HG02678 (cell line): Measurements from ENCODE around the gene AGXT.

Experiments used
- ATAC-seq: cut with Tn5 transposase; IDR thresholded peaks from one replicate; pipeline ENCODE4 v1.9.1; 2021; ENCODE audit warnings: mild to moderate bottlenecking, moderate library complexity; ENCODE audit not compliant: unreplicated experiment

AGXT gene

GRCh38 chr2:240868286-240869108, at the start of gene AGXT:
Gene AGXT (plus strand): TSS chr2:240868824. CDS start chr2:240868866, 42 bp downstream.
- no peak for ATAC-seq

GRCh38 chr2:240819126-240819857, 49.3 kb upstream of the AGXT start:
- ATAC-seq = no peak

GRCh38 chr2:240819858-240820606, 48.6 kb upstream of the AGXT start, which contains the start of gene KIF1A:
Gene KIF1A (minus strand): TSS chr2:240820219. CDS start chr2:240797752, 22,467 bp downstream.
- no peak for ATAC-seq

- no peak for ATAC-seq
Measured at GRCh38 chr2:240820607-240821428, 47.8 kb upstream of the AGXT start.

- no peak for ATAC-seq
Measured at GRCh38 chr2:240821429-240821778, 47.2 kb upstream of the AGXT start.

- ATAC-seq = no peak
Measured at GRCh38 chr2:240822280-240822847, 46.3 kb upstream of the AGXT start.

- ATAC-seq = no peak
Measured at GRCh38 chr2:240823449-240824336, 44.9 kb upstream of the AGXT start.

GRCh38 chr2:240825476-240825875, 43.1 kb upstream of the AGXT start:
- no peak for ATAC-seq

- ATAC-seq = no peak
Measured at GRCh38 chr2:240831594-240832204, 36.9 kb upstream of the AGXT start.

- no peak for ATAC-seq
Measured at GRCh38 chr2:240832205-240832727, 36.4 kb upstream of the AGXT start.

- ATAC-seq = no peak
Measured at GRCh38 chr2:240832921-240833494, 35.6 kb upstream of the AGXT start.

- no peak for ATAC-seq
Measured at GRCh38 chr2:240833724-240834285, 34.8 kb upstream of the AGXT start.

GRCh38 chr2:240834377-240834975, 34.1 kb upstream of the AGXT start:
- ATAC-seq = no peak

GRCh38 chr2:240835528-240835927, 33.1 kb upstream of the AGXT start:
- ATAC-seq = no peak

- no peak for ATAC-seq
Measured at GRCh38 chr2:240836781-240837467, 31.7 kb upstream of the AGXT start.

- no peak for ATAC-seq
Measured at GRCh38 chr2:240837621-240838020, 31.0 kb upstream of the AGXT start.
